Suprapubic skin (tissue), 4 donors: ENCODE measurements around the gene TRNAU1AP.

Experiments
- CTCF ChIP-seq, 2 donors: fragments of 200-600 bp in 1 of 2; fragments of 450-650 bp in 1 of 2; sonication (generic) in 1 of 2; IDR thresholded peaks; one replicate each; pipeline ENCODE4 v1.5.1; 2016 to 2019; ENCODE audit warnings: antibody characterized with exemption in 2 of 2, mild to moderate bottlenecking in 1 of 2, moderate library complexity in 1 of 2
- EP300 ChIP-seq: sonication (generic); formaldehyde crosslinking; IDR thresholded peaks from one replicate; pipeline ENCODE4 v1.6.1; 2017; ENCODE audit warnings: antibody characterized with exemption
- POLR2A ChIP-seq, 2 donors: fragments of 450-650 bp; IDR thresholded peaks; one replicate each; pipeline ENCODE4 v1.6.1; 2017; ENCODE audit warnings: antibody characterized with exemption in 2 of 2, mild to moderate bottlenecking in 2 of 2, moderate library complexity in 2 of 2
- POLR2AphosphoS5 ChIP-seq, 3 donors: sonication (generic); formaldehyde crosslinking; IDR thresholded peaks; one replicate each; pipeline ENCODE4 v1.6.1; 2017; ENCODE audit warnings: antibody characterized with exemption in 3 of 3

- TF ChIP-seq EP300 = no peak
- TF ChIP-seq POLR2AphosphoS5 (IDR thresholded peaks at IDR 0.05) = no peak
- no peak for TF ChIP-seq POLR2A (IDR thresholded peaks at IDR 0.05)
- TF ChIP-seq CTCF (IDR thresholded peaks at IDR 0.05) = no peak
Observed at GRCh38 chr1:28509705-28510272, 43.1 kb upstream of the TRNAU1AP start.
